GM21367 (cell line): ENCODE results near the gene MAPKAP1.

ENCODE experiments used
- ATAC-seq: cut with Tn5 transposase; IDR thresholded peaks from one replicate; pipeline ENCODE4 v1.9.1; 2021; ENCODE audit not compliant: unreplicated experiment

The MAPKAP1 gene

GRCh38 chr9:125492719-125493118 lies 214.3 kb downstream of the MAPKAP1 start:
- no peak for ATAC-seq

- no peak for ATAC-seq
Measured at GRCh38 chr9:125487842-125488241, 219.2 kb downstream of the MAPKAP1 start.

DNA sequence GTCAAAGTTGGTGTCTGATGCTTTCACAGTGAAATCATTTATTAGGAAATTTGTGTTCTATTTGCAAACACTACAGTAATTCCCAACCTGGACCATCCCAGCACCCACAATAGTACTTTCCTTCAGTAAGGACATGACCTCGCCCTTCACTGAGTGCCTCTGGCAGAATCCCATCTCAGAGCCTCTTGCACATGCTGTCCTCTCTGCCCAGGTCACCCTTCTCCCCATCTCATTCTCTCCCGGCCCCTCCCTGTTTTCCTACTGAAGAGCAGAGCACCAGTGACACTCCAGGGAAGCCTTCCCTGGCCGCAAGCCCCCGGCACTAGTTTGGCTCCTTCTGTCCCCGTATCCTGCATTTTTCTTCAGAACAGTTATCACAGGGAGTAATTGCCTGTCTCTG lies 220.4 kb downstream of the MAPKAP1 start:
- no peak for ATAC-seq

GRCh38 chr9:125486152-125486508 lies 220.9 kb downstream of the MAPKAP1 start:
- no peak for ATAC-seq

- no peak for ATAC-seq
Measured at GRCh38 chr9:125485471-125486151, 221.4 kb downstream of the MAPKAP1 start.

GRCh38 chr9:125484350-125485282 lies 222.4 kb downstream of the MAPKAP1 start:
- no peak for ATAC-seq

DNA sequence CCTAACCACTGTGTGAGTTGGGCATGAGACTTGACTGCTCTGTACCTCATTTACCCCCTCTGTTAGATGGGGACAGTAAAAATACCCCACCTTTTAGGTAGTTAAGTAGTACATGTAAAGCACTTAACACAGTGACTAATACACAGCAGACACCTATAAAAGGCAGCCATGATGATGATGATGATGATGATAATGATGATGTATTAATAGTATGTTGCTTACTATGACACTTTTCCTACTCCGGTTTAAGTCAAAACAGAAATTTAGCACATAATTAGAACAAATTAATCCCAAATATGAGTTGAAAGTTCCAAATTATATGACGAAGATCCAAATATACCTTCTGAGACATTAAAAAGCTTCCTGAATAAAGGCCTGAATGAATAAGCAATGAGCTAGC lies 223.3 kb downstream of the MAPKAP1 start:
- no peak for ATAC-seq

GRCh38 chr9:125479846-125480615 lies 227.0 kb downstream of the MAPKAP1 start:
- no peak for ATAC-seq

GRCh38 chr9:125477089-125477544 lies 229.9 kb downstream of the MAPKAP1 start:
- ATAC-seq = no peak

DNA sequence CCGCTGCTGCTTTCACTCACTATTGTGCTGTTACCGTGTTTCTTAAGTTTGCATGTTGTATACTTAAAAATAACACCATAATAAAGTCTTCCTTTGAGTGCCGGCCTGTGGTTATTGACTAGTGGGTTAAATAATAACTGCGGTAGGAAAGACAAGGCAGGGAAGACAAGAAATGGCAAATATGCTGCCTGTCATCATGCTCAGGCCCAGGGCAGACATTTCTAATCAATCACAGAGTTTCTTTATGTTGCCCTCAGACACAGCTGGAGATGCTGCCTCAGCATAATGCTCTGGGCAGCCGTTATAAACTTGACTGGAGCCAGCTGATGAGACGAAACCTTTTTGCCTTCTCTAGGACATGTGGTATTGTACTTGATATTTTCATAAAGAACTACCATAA lies 230.4 kb downstream of the MAPKAP1 start:
- no peak for ATAC-seq

DNA sequence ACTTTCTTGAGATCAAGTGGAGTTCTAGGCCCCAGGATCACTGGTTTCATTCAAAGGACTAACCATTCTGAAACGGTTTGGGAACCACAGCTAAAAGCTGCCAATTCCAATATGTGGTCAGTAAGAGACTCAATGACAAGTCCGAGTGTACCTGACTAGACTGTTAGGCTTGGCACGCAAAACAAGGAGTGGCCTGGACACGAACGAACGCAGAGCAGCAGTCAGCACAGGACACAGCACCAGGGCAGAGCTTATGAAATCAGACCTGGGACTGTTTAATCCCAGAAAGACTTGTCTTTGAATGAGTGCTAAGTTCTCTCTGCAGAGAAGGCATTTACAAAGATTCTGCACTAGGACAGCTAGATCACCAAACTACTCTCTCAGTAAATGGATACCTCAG lies 231.6 kb downstream of the MAPKAP1 start:
- no peak for ATAC-seq

- no peak for ATAC-seq
Measured at GRCh38 chr9:125472926-125473701, 233.9 kb downstream of the MAPKAP1 start.

GRCh38 chr9:125472562-125472925 lies 234.5 kb downstream of the MAPKAP1 start:
- no peak for ATAC-seq

DNA sequence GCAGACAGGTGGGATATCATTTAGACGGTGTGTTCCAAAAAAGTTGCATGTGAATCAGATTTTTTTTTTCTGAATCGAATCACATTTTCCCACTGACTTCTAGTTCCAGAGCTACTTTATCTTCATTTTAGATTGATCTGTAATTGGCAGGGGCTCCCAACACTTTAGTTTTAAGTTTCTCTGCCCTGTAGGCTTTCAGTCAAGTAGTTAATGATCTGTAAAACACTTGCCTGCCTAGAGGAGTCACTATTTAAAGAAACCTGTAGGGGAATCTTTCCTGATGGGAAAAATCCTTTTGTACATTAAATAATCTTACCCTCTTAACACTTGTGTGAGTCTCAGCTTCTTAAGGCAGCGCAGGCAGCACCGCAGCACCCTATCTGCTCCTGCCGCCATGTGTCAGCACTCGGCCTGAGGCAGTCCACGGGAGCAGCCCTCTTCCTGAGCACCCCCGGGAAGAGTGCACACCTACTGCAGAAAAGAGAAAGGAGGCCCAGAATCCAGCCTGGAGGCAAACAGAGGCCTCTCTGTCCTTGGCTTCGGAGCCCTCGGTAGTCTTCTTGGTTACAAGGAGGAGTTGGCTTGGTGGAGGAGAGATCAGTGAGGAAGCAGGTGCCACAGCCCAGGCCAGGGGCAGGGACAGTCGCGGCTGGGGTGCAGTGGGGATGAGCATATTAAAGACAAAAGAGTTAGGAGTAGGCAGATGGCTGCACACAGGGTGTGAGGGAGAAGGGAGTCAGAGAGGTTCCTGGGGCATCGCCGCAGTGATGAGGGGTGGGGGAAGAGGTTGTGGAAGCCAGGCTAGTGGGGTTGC lies 236.0 kb downstream of the MAPKAP1 start:
- ATAC-seq = no peak

GRCh38 chr9:125470189-125470588 lies 236.8 kb downstream of the MAPKAP1 start:
- ATAC-seq = no peak

DNA sequence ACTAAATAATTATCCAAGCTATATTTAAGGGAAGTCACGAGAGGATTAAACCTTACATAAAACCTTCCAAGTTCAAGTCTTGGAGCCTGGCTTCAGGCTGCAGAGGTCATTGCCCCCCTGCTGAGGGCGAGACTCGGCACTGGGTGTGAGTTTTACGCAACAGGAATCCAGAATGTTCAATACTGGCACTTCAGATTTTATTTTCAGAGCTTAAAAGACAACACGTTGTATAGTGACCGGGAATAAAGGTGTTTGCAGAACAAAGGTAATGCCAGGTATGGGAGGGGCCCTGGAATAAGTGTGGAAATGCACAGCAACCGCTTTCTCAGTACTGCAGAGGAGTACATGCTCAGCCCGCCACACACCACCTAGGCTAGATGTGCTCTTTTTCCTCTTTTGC lies 238.4 kb downstream of the MAPKAP1 start:
- no peak for ATAC-seq

DNA sequence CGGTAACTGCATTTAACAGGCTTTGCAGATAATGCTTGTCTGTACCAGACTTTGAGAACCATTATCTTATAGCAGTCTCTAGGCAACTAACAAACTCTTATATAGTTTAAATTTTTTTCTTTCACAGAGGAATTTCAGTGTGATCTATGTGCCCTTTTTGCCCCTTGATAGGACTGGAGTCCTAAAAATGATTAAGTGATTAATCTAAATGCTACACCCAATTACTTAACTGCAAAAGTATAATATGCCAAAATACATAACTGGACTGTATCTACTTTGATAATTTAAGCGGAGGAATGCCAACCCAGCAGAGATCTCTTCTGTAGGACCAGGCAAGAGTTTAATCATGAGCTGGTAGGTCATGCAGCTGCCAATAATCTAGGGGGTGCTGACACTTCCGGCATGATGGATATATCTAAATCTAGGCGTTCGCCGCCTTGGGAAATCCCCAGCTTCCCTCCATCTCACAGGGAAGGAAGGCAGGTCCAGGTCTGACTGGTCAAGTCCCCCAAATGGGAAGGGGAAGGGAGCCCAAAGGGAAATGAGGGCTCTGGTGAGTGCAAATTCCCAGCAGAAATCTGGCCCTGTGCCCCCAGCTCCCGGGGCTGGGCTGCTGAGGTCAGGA lies 239.8 kb downstream of the MAPKAP1 start:
- ATAC-seq = no peak

DNA sequence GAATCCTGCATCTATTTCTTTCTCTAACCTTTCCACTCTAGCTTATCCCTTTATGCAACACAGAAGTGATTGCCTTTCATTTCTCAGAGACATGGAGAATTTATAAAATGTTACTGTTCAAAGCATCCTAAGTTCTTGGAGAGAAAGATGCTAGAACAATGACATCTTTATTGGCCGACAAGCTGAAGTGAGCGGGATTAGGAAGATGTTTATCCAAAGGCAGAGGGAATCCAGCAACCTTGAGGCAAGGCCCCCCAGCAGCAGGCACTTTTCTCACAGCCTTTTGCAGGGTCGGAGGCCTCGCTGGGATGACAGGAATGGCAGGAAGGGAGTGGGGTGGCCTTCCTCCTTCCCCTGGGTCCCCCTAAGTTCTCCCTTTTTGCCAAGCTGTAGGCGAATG lies 240.6 kb downstream of the MAPKAP1 start:
- ATAC-seq = no peak

DNA sequence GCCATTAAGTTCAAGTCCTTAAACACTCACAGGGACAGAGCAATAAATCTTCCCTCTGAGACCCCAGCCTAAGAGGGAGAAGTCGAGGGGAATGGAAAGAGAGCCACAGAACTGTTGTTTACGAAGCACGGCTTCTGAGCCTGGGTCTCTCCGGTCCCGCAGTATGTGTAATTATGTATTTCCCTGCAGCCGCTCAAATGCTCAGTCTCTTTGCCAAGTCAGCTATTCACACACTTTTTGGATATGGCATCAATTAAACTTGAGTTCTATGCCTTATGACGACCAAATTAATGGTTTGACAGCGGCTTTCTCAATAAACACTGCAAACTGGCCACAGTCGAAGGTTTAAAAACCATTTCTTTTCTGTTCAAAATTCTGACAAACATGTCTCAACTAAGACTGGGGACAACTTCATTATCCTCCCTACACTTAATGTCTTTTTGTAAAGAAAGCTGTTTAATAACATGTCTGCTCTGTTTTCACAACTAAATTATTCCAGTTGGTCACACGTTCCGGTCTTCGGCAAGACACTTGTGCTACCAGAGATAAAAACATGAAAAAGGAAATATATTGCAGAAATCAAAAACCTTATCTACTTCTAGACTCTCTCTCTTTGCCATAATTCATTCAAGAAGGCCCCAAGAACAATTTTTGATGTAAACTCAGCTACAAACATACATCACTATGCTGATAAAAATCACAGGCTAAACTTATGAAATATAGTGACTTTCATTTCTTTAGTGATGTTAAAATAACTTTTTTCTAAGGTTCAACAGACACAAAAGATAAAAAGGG lies 242.2 kb downstream of the MAPKAP1 start:
- ATAC-seq = no peak
